GM10266 (cell line): Measurements from ENCODE around the gene ARHGAP28.

ENCODE experiments used
- DNase-seq: peaks from one replicate; pipeline ENCODE4 v3.0.0; 2012; ENCODE audit errors: extremely low spot score
- CTCF ChIP-seq: IDR thresholded peaks from 2 replicates; pipeline ENCODE4 v1.5.1; 2012; ENCODE audit warnings: mild to moderate bottlenecking, low read depth; ENCODE audit not compliant: control insufficient read depth, insufficient read depth; ENCODE audit errors: missing control alignments

Gene ARHGAP28

GRCh38 chr18:6775237-6775636 lies 45.7 kb downstream of the ARHGAP28 start:
- no peak for DNase-seq
- TF ChIP-seq CTCF = no peak

DNA sequence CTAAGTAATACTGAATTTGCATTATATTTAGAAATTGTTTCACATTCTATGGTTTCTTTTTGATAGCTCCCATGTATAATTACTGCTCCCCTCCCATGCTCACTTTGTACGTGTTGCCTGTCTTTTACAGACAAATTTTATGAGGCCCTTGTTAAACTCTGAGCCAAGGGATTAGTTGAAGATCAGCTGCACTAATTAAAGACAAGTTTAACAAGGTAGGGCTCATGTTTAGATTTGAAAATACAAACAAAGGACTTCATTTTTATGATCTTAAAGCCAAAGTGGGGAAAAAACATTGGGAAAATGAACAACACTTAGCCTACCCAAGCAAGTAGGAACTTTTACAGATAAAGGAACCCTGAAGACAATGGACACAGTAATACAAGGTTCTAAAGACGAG lies 46.2 kb downstream of the ARHGAP28 start:
- no peak for TF ChIP-seq CTCF
- no peak for DNase-seq

DNA sequence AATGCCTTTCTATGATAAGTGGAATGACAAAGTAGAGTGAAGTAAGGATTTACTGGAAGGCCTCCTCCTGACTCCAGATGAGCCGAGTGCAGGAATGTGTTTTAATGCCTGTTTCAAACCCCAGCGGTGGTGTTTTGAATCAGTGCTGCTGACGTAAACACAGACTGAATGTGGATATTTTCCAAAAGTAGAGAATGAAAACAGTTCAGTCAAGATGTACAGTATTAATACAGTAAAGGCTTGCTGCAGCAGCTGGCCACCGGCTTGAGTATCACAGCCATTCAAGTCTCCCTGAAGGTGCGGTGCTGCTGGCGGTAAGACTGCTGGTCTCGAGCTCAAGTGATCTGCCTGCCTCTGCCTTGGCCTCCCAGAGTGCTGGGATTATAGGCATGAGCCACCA lies 46.7 kb downstream of the ARHGAP28 start:
- no peak for TF ChIP-seq CTCF
- DNase-seq = no peak

GRCh38 chr18:6777509-6777908 lies 48.0 kb downstream of the ARHGAP28 start:
- TF ChIP-seq CTCF = no peak
- DNase-seq = no peak

- no peak for TF ChIP-seq CTCF
- no peak for DNase-seq
These were observed 49.1 kb downstream of the ARHGAP28 start for GRCh38 chr18:6778459-6779247.

DNA sequence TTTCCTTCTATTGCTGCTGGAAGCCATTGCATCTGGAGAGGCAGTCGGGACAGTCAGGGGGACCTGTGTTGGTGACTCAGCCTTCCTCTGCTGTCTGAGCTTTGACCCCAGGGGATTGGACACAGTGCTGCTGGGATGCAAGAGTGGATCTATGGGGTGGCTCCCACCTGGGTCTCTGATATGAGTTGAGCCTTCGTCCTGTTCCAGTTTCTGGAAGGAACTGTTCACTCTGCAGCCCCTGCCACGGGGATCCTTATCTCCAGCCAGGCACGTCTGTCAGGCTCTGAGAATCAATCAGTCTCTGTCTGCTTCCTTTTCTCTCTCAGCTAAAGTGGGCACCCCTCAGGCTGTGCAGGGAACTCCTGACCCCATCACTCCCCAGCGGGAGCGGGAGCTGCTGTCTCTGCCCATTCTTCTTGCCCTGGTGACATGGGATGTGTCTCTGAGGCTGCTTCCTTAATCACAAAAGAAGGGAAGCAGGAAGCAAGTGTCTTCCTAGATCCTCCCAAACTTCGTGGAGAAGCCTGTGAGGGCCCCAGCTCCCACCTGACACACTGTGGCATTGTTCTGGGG lies 51.7 kb downstream of the ARHGAP28 start:
- no peak for TF ChIP-seq CTCF
- DNase-seq = no peak

- no peak for TF ChIP-seq CTCF
- no peak for DNase-seq
These were observed 52.3 kb downstream of the ARHGAP28 start for GRCh38 chr18:6781796-6782195.
